Tibial artery (tissue), 4 donors: ENCODE results near the gene TPCN1.

Source experiments
- DNase-seq, 2 donors: peaks; one replicate each; pipeline ENCODE4 v3.0.0-alpha.2; 2019
- H3K27ac ChIP-seq, 2 donors: fragments of 200-600 bp; sonication (generic) in 1 of 2; 1 replicate in 1 of 2; 2 replicates in 1 of 2; pipeline ENCODE4 v1.5.1; 2018 to 2019; ENCODE audit warnings: mild to moderate bottlenecking in 1 of 2
- H3K27me3 ChIP-seq, 2 donors: fragments of 200-600 bp; sonication (generic) in 1 of 2; one replicate each; pipeline versions ENCODE4 v1.5.1 to v1.6.0; 2016 to 2019
- H3K36me3 ChIP-seq, 3 donors: fragments of 200-600 bp; sonication (generic) in 2 of 3; one replicate each; pipeline ENCODE4 v1.5.1; 2016 to 2019; ENCODE audit warnings: mild to moderate bottlenecking in 2 of 3
- H3K4me1 ChIP-seq, 4 donors: fragments of 200-600 bp; sonication (generic) in 2 of 4; 1 replicate in 3 of 4; 2 replicates in 1 of 4; pipeline ENCODE4 v1.5.1; 2016 to 2019
- H3K4me3 ChIP-seq, 2 donors: fragments of 200-600 bp; sonication (generic) in 1 of 2; 1 replicate in 1 of 2; 2 replicates in 1 of 2; pipeline ENCODE4 v1.5.1; 2018 to 2019; ENCODE audit warnings: mild to moderate bottlenecking in 2 of 2
- H3K9me3 ChIP-seq, 3 donors: fragments of 200-600 bp; sonication (generic) in 1 of 3; one replicate each; pipeline ENCODE4 v1.5.1; 2016 to 2019
- CTCF ChIP-seq, 2 experiments: fragments of 200-600 bp in 1 of 2; fragments of 450-650 bp in 1 of 2; IDR thresholded peaks; one replicate each; pipeline ENCODE4 v1.5.1; 2017 to 2019; ENCODE audit warnings: antibody characterized with exemption in 2 of 2, mild to moderate bottlenecking in 1 of 2, moderate library complexity in 1 of 2
- intact Hi-C: fragments of 100-400 bp; cut with DNase I; formaldehyde crosslinking; loops from one replicate; pipeline ENCODE4 v1.15.0; 2023; ENCODE audit warnings: low total_unique reads

Gene TPCN1

DNA sequence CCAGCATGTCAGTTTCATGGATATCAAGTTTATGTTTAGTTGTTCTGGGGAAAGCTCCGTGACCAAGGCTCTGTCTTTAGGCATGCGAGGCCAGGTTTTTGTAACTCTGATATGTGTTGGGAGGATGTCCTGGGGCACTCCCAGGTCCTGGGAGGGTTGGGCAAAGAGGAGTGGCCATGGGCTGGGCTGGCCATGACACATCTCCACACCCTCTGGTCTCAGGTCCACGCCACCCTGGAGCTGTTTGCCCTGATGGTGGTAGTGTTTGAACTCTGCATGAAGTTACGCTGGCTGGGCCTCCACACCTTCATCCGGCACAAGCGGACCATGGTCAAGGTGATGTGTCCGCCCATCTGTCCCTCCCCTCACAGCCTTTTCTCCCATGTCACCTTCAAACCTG is 46.4 kb downstream of the TPCN1 start:
- Histone ChIP-seq H3K9me3 (no peaks in the 10 kb centered on the region), H3K27me3 (no peaks in the 10 kb centered on the region), H3K27ac (no peak overlapping the region), H3K4me1 (peaks cover 0 to 28% (median 18%) of the 10 kb centered on the region in 4 donors), H3K4me3 (no peak overlapping the region), H3K36me3 (peaks cover 50 to 79% (median 59%) of the 10 kb centered on the region in 3 donors)
- intact Hi-C loops, result no loop called here
- TF ChIP-seq CTCF (IDR thresholded peaks at IDR 0.05), result no peak
- DNase-seq, result no peak

DNA sequence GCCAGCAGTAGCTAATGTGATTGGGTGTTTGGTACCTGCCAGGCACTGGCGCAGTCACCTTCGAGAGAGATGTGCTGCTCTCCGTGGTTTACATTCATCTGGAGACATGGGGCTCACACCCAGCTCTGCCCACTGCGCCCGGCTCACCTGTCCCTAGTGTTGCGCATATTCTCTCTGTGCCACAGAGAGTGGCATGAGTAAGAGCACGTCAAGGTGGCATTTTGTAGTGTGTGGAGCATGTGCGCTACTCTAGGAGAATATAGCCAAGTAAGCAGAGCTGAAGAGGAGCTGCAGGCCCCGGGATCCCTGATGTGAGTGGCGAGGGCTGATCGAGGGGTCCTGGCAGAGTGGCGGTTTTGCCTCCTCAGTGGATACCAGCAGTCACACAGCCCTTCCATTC is 46.9 kb downstream of the TPCN1 start:
- Histone ChIP-seq H3K36me3 (peaks cover 47 to 75% (median 55%) of the 10 kb centered on the region in 3 donors), H3K27me3 (no peaks in the 10 kb centered on the region), H3K4me3 (no peak overlapping the region), H3K9me3 (no peaks in the 10 kb centered on the region), H3K4me1 (peaks cover 0 to 28% (median 22%) of the 10 kb centered on the region in 4 donors), H3K27ac (no peak overlapping the region)
- DNase-seq, result no peak
- no peak for TF ChIP-seq CTCF (IDR thresholded peaks at IDR 0.05)
- intact Hi-C loops, result no loop called here

DNA sequence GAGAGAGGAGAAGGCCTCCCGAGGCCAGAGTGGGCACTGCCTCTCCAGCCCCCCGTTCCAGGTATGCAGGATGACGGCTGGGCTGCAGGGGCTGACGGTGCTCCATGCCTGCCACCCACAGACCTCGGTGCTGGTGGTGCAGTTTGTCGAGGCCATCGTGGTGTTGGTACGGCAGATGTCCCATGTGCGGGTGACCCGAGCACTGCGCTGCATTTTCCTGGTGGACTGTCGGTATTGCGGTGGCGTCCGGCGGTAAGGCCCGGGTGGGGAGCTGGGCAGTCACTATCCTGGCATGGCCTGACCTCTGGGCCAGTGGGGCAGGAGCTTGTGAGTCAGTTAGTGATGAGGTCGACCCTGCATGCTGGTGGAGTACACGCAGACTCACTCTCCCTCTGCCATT is 47.4 kb downstream of the TPCN1 start:
- peaks cover 43 to 75% (median 59%) of the 10 kb centered on the region in 3 donors for H3K36me3 ChIP-seq
- no peak overlapping the region for H3K27ac ChIP-seq
- H3K4me1 ChIP-seq, result peaks cover 0 to 32% (median 26%) of the 10 kb centered on the region in 4 donors
- no peaks in the 10 kb centered on the region for H3K9me3 ChIP-seq
- H3K4me3 ChIP-seq, result no peak overlapping the region
- H3K27me3 ChIP-seq, result no peaks in the 10 kb centered on the region
- intact Hi-C loops, result no loop called here
- TF ChIP-seq CTCF (IDR thresholded peaks at IDR 0.05), result no peak
- DNase-seq, result no peak

DNA sequence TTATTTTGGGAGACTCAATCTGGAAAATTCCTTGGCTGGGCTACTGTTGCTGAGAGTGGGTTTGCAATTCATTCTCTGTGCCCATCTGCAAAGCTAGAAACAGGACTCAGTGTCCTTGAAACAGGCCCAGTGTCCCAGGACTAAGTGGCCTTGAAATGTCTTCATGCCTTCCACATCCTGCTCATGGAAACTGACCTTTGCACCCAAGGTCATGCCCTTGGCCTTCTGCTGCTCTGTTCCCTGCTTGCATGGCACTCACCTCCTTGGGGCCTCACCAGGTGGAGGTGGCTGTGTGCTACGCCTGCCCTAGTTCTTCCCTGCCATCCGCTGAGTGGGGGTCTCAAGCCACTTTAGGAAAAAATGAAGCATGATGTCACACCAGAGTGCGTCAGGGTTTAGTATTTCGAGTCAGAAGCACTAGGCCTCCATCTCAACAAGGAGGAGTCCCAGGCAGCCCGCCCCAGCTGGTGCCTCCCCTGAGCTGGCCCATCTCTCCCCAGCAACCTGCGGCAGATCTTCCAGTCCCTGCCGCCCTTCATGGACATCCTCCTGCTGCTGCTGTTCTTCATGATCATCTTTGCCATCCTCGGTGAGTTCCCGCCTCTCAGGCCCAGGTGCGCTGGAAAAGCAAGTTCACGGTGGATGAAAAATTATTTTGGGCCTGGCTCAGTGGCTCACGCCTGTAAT is 48.1 kb downstream of the TPCN1 start:
- TF ChIP-seq CTCF (IDR thresholded peaks at IDR 0.05), result no peak
- H3K27me3 ChIP-seq, result no peaks in the 10 kb centered on the region
- peaks cover 0 to 40% (median 27%) of the 10 kb centered on the region in 4 donors for H3K4me1 ChIP-seq
- intact Hi-C loops, result no loop called here
- peaks cover 44 to 77% (median 65%) of the 10 kb centered on the region in 3 donors for H3K36me3 ChIP-seq
- H3K4me3 ChIP-seq, result no peak overlapping the region
- no peak for DNase-seq
- peak overlapping the region in 1 of 2 donors; percentile 78 for H3K27ac ChIP-seq
- no peaks in the 10 kb centered on the region for H3K9me3 ChIP-seq

DNA sequence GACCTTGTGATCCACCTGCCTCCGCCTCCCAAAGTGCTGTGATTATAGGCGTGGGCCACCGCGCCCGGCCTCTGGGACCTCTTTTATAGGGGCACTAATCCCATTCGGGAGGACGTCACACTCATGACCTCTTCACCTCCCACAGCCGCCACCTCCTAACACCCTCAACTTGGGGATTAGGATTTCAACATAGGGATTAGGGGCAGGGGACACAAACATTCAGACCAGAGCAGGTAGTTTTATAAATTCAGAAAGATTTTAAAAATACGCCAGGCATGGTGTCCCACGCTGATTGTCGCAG is 49.4 kb downstream of the TPCN1 start:
- Histone ChIP-seq H3K4me1 (peaks cover 0 to 40% (median 27%) of the 10 kb centered on the region in 4 donors), H3K36me3 (peaks cover 51 to 86% (median 73%) of the 10 kb centered on the region in 3 donors), H3K9me3 (no peaks in the 10 kb centered on the region), H3K27me3 (no peaks in the 10 kb centered on the region), H3K4me3 (no peak overlapping the region), H3K27ac (peak overlapping the region; percentile 78 to 84)
- no peak for DNase-seq
- no peak for TF ChIP-seq CTCF (IDR thresholded peaks at IDR 0.05)
- intact Hi-C loops, result loop anchor here (5.0 kb wide), 1 partner anchor 78 kb away; no protein-coding TSS in a partner anchor
